ENCODE measurements around the gene THSD4. TPM values are rescaled to one million over a fixed set of nuclear protein-coding genes. Genes with fewer than 3 reads are reported as not detected.

Gene THSD4
- total RNA-seq, 1 experiment from 2014 or later: 29.0 TPM

DNA sequence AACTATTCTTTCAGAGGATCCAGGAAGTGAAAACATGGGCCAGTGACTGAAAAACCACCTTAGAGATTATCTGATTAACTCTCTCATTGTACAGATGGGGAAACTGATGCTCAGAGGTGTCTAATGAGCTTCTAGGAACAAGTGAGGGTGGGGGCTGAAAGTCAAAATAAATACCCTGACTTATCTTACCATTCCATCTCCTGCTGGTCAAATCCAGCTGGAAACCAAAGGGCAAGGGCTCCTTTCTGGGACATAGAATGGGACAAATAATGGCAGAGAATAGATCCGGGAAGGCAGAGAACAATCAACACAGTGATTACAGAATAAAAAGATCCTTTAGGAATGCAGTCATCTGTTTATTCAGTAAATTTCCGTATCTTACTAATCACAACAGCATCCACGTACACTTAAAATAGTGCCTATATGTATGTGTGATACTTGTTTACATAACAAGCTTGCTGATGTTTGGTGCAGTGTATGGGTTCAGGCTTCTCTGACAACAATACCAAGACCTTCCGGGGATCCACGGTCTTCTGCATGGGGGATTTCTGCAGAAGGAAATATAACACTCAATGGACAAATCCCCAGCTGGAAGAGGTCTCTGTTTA lies 173.2 kb downstream of the THSD4 start:
- H3K9me2 ChIP-seq (replicated peaks; ENCODE audit: low read length): no peaks in the 10 kb centered on the region
- ATAC-seq (peak; percentile 75), DNase-seq (peak; percentile 68)
- H3K27me3 ChIP-seq (ENCODE audit: low read length): no peaks in the 10 kb centered on the region
- no TSS peak for BruUV-seq (replicated peaks)
- H3K4me1 ChIP-seq (ENCODE audit: insufficient read depth, low read length): peaks cover 55% of the 10 kb centered on the region
- no peak overlapping the region for H3K4me3 ChIP-seq (ENCODE audit: low read length)
- peaks cover 48% of the 10 kb centered on the region for H3K79me2 ChIP-seq (ENCODE audit: low read length)
- ChIA-PET CTCF (no interaction called here), POLR2A (ENCODE audit: unreplicated experiment) (no interaction called here)
- no peak overlapping the region for H2AFZ ChIP-seq (ENCODE audit: low read length)
- peaks cover 3% of the 10 kb centered on the region for H3F3A ChIP-seq (ENCODE audit: low read length, unreplicated experiment)
- peak overlapping the region; percentile 38 for H3K9ac ChIP-seq (ENCODE audit: low read length)
- intact Hi-C loops (cut with micrococcal nuclease): no loop called here
- no peak for TF ChIP-seq EZH2 (IDR thresholded peaks at IDR 0.05; ENCODE audit: low read length, unreplicated experiment)
- TF ChIP-seq, protein P1, sequence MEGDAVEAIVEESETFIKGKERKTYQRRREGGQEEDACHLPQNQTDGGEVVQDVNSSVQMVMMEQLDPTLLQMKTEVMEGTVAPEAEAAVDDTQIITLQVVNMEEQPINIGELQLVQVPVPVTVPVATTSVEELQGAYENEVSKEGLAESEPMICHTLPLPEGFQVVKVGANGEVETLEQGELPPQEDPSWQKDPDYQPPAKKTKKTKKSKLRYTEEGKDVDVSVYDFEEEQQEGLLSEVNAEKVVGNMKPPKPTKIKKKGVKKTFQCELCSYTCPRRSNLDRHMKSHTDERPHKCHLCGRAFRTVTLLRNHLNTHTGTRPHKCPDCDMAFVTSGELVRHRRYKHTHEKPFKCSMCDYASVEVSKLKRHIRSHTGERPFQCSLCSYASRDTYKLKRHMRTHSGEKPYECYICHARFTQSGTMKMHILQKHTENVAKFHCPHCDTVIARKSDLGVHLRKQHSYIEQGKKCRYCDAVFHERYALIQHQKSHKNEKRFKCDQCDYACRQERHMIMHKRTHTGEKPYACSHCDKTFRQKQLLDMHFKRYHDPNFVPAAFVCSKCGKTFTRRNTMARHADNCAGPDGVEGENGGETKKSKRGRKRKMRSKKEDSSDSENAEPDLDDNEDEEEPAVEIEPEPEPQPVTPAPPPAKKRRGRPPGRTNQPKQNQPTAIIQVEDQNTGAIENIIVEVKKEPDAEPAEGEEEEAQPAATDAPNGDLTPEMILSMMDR (conservative IDR thresholded peaks at IDR 0.05; ENCODE audit: low read depth, low read length): no peak
- no peak for TF ChIP-seq EZH2phosphoT487 (IDR thresholded peaks at IDR 0.05; ENCODE audit: borderline replicate concordance, low read length)
- no peaks in the 10 kb centered on the region for H3K9me3 ChIP-seq (ENCODE audit: low read length)
- peaks cover 14% of the 10 kb centered on the region; the same call in 1 of the 2 replicates for H3K36me3 ChIP-seq (ENCODE audit: low read depth, low read length)
- peak overlapping the region; percentile 32 for H3K4me2 ChIP-seq (ENCODE audit: low read length)
- H3K27ac ChIP-seq (ENCODE audit: low read length): peak overlapping the region; percentile 85
- H4K20me1 ChIP-seq (ENCODE audit: low read length): no peaks in the 10 kb centered on the region

DNA sequence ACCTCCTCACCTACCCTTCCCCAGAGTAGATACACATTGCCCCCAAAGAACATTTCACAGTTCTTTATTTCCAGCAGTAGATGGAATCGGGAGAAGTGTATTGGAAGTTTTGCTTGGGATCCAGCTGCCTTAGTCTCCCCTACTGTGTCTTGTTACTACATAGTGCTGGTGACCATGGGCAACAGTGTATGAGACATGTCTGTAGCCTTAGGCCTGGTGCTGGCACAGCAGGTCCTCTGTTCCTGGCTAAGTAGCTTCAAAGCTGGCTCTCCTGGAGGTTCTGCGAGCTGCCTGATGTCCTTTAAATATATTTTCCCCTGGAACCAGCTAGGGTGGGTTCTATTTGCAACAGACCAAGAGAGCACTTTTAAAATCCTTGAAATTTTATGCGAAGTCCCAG lies 174.7 kb downstream of the THSD4 start:
- intact Hi-C loops (cut with micrococcal nuclease): no loop called here
- ChIA-PET CTCF (no interaction called here), POLR2A (ENCODE audit: unreplicated experiment) (no interaction called here)
- Histone ChIP-seq H3K27ac (ENCODE audit: low read length) (peak overlapping the region; percentile 85), H3F3A (ENCODE audit: low read length, unreplicated experiment) (peaks cover 12% of the 10 kb centered on the region), H4K20me1 (ENCODE audit: low read length) (no peaks in the 10 kb centered on the region), H3K79me2 (ENCODE audit: low read length) (peaks cover 51% of the 10 kb centered on the region), H3K9me2 (replicated peaks; ENCODE audit: low read length) (no peaks in the 10 kb centered on the region), H2AFZ (ENCODE audit: low read length) (no peak overlapping the region), H3K36me3 (ENCODE audit: low read depth, low read length) (peaks cover 15% of the 10 kb centered on the region; the same call in 1 of the 2 replicates), H3K4me2 (ENCODE audit: low read length) (no peak overlapping the region), H3K27me3 (ENCODE audit: low read length) (no peaks in the 10 kb centered on the region), H3K9me3 (ENCODE audit: low read length) (no peaks in the 10 kb centered on the region), H3K4me3 (ENCODE audit: low read length) (no peak overlapping the region), H3K4me1 (ENCODE audit: insufficient read depth, low read length) (peaks cover 66% of the 10 kb centered on the region), H3K9ac (ENCODE audit: low read length) (peak overlapping the region; percentile 38; the same call in 1 of the 2 replicates)
- ATAC-seq (no peak), DNase-seq (no peak)
- no TSS peak for BruUV-seq (replicated peaks)
- TF ChIP-seq EZH2 (IDR thresholded peaks at IDR 0.05; ENCODE audit: low read length, unreplicated experiment) (no peak), EZH2phosphoT487 (IDR thresholded peaks at IDR 0.05; ENCODE audit: borderline replicate concordance, low read length) (no peak)
- TF ChIP-seq, protein P1 (conservative IDR thresholded peaks at IDR 0.05; ENCODE audit: low read depth, low read length): no peak

DNA sequence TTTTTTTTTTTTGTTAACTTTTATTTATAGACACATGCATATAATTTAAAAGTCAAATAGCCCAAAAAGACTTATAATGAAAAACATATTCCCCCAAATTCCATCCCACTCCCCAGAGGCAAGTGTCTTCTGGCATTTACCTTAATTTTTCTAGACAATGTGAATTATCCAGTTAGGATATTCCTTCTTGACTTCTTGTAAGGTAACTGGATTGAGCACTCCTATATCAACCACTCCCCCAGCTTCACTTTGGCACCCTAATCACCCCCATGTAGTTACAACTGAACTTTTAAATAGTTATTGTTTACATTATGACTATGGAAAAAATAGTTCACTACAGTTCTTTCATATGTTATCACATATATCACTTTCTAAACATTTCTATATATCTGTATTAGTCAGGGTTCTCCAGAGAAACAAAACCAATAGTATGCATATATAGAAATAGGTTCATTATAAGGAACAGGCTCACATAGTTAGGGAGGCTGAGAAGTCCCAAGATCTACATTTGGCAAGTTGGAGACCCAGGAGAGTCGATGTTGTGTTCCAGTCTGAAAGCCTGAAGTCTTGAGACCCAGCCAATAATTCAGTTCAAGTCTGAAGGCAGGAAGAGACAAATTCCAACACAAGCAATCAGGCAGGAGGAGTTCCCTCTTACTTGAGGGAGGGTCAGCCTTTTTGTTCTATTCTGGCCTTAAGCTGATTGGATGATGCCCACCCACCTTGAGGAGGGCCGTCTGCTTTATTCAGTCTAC lies 175.8 kb downstream of the THSD4 start:
- Histone ChIP-seq H3K4me3 (ENCODE audit: low read length) (no peak overlapping the region), H2AFZ (ENCODE audit: low read length) (no peak overlapping the region), H3K9me2 (replicated peaks; ENCODE audit: low read length) (no peaks in the 10 kb centered on the region), H4K20me1 (ENCODE audit: low read length) (no peaks in the 10 kb centered on the region), H3K9ac (ENCODE audit: low read length) (peak overlapping the region; percentile 38), H3K79me2 (ENCODE audit: low read length) (peaks cover 51% of the 10 kb centered on the region), H3F3A (ENCODE audit: low read length, unreplicated experiment) (peaks cover 12% of the 10 kb centered on the region), H3K36me3 (ENCODE audit: low read depth, low read length) (peaks cover 15% of the 10 kb centered on the region; the same call in 1 of the 2 replicates), H3K4me1 (ENCODE audit: insufficient read depth, low read length) (peaks cover 73% of the 10 kb centered on the region), H3K27me3 (ENCODE audit: low read length) (no peaks in the 10 kb centered on the region), H3K27ac (ENCODE audit: low read length) (peak overlapping the region; percentile 85), H3K4me2 (ENCODE audit: low read length) (no peak overlapping the region), H3K9me3 (ENCODE audit: low read length) (no peaks in the 10 kb centered on the region)
- ChIA-PET POLR2A (ENCODE audit: unreplicated experiment) (no interaction called here), CTCF (no interaction called here)
- no peak for ATAC-seq
- intact Hi-C loops (cut with micrococcal nuclease): no loop called here
- peak; percentile 20 for DNase-seq
- TF ChIP-seq, protein P1 (conservative IDR thresholded peaks at IDR 0.05; ENCODE audit: low read depth, low read length): no peak
- TF ChIP-seq EZH2phosphoT487 (IDR thresholded peaks at IDR 0.05; ENCODE audit: borderline replicate concordance, low read length): no peak
- no peak for TF ChIP-seq EZH2 (IDR thresholded peaks at IDR 0.05; ENCODE audit: low read length, unreplicated experiment)
- no TSS peak for BruUV-seq (replicated peaks)
